OCI-LY1 (cell line): Measurements from ENCODE around the gene SIK3.
A peak's percentile ranks its signal among the peaks of the same experiment; 100 is the strongest.

Experiments
- H2AFZ ChIP-seq: fragments of 200-600 bp; sonication (generic), shearing (Covaris generic); 2 replicates; pipeline ENCODE4 v1.6.0; 2014; ENCODE audit warnings: antibody characterized with exemption, mild to moderate bottlenecking, low read length
- H3F3A ChIP-seq: fragments of 200-600 bp; sonication (generic), shearing (Covaris generic); 2 replicates; pipeline ENCODE4 v1.6.0; 2014; ENCODE audit warnings: mild to moderate bottlenecking, antibody characterized with exemption, low read length, moderate library complexity; ENCODE audit not compliant: insufficient read depth
- H3K27ac ChIP-seq: fragments of 200-600 bp; sonication (generic); 2 replicates; pipeline ENCODE4 v1.5.1; 2014; ENCODE audit warnings: low read length, mixed run types, mild to moderate bottlenecking, low read depth; ENCODE audit not compliant: poor library complexity, severe bottlenecking
- H3K27me3 ChIP-seq: fragments of 200-600 bp; sonication (generic); 2 replicates; pipeline ENCODE4 v1.6.0; 2014; ENCODE audit warnings: antibody characterized with exemption, mild to moderate bottlenecking, low read length, moderate library complexity; ENCODE audit not compliant: insufficient read depth
- H3K36me3 ChIP-seq: fragments of 200-600 bp; sonication (generic); 2 replicates; pipeline ENCODE4 v1.6.1; 2014; ENCODE audit warnings: mild to moderate bottlenecking, antibody characterized with exemption, low read length, moderate library complexity, mixed read lengths; ENCODE audit not compliant: insufficient read depth
- H3K4me1 ChIP-seq: fragments of 200-600 bp; sonication (generic); 2 replicates; pipeline ENCODE4 v1.5.1; 2014; ENCODE audit warnings: mild to moderate bottlenecking, low read length, moderate library complexity; ENCODE audit not compliant: insufficient read depth, severe bottlenecking
- H3K4me2 ChIP-seq: fragments of 200-600 bp; sonication (generic), shearing (Covaris generic); 2 replicates; pipeline ENCODE4 v1.6.1; 2014; ENCODE audit warnings: low read length
- H3K4me3 ChIP-seq: fragments of 200-600 bp; sonication (generic); 2 replicates; pipeline ENCODE4 v1.5.1; 2014; ENCODE audit warnings: low read length, low read depth, mild to moderate bottlenecking, mixed read lengths; ENCODE audit not compliant: poor library complexity, severe bottlenecking
- H3K79me2 ChIP-seq: fragments of 200-600 bp; shearing (Covaris generic); 2 replicates; pipeline ENCODE4 v1.6.1; 2016; ENCODE audit warnings: mixed run types, low read length, mixed read lengths; ENCODE audit not compliant: insufficient read depth
- H3K9ac ChIP-seq: fragments of 200-600 bp; sonication (generic), shearing (Covaris generic); 2 replicates; pipeline ENCODE4 v1.6.1; 2014; ENCODE audit warnings: mild to moderate bottlenecking, low read length, mixed read lengths
- H3K9me2 ChIP-seq: fragments of 200-600 bp; sonication (generic), shearing (Covaris generic); 2 replicates; pipeline ENCODE4 v1.6.1; 2014; ENCODE audit warnings: low read depth, mild to moderate bottlenecking, low read length, mixed read lengths
- H3K9me3 ChIP-seq: fragments of 200-600 bp; shearing (Covaris generic); 2 replicates; pipeline ENCODE4 v1.6.1; 2014; ENCODE audit warnings: low read length, mixed read lengths
- H4K20me1 ChIP-seq: fragments of 200-600 bp; sonication (generic), shearing (Covaris generic); 2 replicates; pipeline ENCODE4 v1.6.0; 2016; ENCODE audit warnings: mild to moderate bottlenecking, low read length; ENCODE audit not compliant: insufficient read depth
- EZH2 ChIP-seq: fragments of 200-600 bp; sonication (generic), shearing (Covaris generic); IDR thresholded peaks from 2 replicates; pipeline ENCODE4 v1.8.0; 2017; ENCODE audit warnings: borderline replicate concordance, mixed run types, mild to moderate bottlenecking, antibody characterized with exemption, low read length, moderate library complexity, mixed read lengths
- TF ChIP-seq, protein P1 (sequence below): fragments of 200-600 bp; sonication (generic), shearing (Covaris generic); IDR thresholded peaks from 2 replicates; pipeline ENCODE4 v1.5.1; 2017; ENCODE audit warnings: mild to moderate bottlenecking, antibody characterized with exemption, low read length, moderate library complexity, mixed read lengths

SIK3 gene

DNA sequence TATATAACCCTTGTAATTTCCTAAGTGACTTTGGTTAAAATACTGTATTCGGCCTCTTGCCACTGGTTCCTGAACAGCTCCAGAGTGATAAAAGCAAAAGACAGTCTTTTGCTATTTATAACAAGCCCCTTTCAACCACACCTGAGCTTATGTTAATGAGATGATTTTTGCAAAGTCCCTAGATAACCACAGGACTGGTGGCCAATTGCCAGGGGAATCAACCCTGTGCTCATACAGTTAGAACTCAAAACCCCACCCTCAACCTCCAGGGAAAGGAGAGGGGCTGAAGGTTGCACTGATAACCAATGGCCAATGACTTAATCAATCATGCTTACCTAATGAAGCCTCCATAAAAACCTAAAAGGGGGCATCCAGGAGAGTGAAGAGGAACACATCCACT is 77.9 kb downstream of the SIK3 start:
- TF ChIP-seq, protein P1, sequence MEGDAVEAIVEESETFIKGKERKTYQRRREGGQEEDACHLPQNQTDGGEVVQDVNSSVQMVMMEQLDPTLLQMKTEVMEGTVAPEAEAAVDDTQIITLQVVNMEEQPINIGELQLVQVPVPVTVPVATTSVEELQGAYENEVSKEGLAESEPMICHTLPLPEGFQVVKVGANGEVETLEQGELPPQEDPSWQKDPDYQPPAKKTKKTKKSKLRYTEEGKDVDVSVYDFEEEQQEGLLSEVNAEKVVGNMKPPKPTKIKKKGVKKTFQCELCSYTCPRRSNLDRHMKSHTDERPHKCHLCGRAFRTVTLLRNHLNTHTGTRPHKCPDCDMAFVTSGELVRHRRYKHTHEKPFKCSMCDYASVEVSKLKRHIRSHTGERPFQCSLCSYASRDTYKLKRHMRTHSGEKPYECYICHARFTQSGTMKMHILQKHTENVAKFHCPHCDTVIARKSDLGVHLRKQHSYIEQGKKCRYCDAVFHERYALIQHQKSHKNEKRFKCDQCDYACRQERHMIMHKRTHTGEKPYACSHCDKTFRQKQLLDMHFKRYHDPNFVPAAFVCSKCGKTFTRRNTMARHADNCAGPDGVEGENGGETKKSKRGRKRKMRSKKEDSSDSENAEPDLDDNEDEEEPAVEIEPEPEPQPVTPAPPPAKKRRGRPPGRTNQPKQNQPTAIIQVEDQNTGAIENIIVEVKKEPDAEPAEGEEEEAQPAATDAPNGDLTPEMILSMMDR, result no peak
- no peak for TF ChIP-seq EZH2
- no peak overlapping the region for H3K9ac ChIP-seq
- no peak overlapping the region for H2AFZ ChIP-seq
- H4K20me1 ChIP-seq, result no peaks in the 10 kb centered on the region
- H3K27ac ChIP-seq, result peak overlapping the region; percentile 26
- H3K9me2 ChIP-seq, result no peaks in the 10 kb centered on the region
- H3K4me1 ChIP-seq, result peaks cover 53% of the 10 kb centered on the region
- no peak overlapping the region for H3K4me2 ChIP-seq
- H3K4me3 ChIP-seq, result no peak overlapping the region
- H3K36me3 ChIP-seq, result no peaks in the 10 kb centered on the region
- H3K27me3 ChIP-seq, result no peaks in the 10 kb centered on the region
- H3K79me2 ChIP-seq, result peaks cover 77% of the 10 kb centered on the region
- H3F3A ChIP-seq, result no peaks in the 10 kb centered on the region; the same call in 1 of the 2 replicates
- H3K9me3 ChIP-seq, result no peaks in the 10 kb centered on the region

DNA sequence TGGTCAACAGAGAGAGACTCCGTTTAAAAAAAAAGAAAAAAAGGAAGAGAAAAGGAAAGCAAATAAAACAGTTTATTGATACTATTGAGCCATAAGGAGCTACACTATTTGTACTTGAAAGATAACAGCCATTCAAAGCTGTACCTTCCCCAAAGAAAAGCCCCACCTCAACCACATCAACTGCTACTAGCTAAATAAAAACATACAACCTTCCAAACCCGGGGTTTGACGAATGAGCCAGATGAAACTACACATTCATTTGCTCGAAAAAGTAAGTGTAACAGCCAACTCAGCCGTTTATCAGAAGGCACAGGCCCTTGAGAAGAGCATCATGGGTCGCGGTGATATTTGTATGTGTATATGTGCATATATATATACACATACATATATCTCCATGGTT is 78.4 kb downstream of the SIK3 start:
- H3K4me2 ChIP-seq, result no peak overlapping the region
- H3K27me3 ChIP-seq, result no peaks in the 10 kb centered on the region
- no peaks in the 10 kb centered on the region for H3K36me3 ChIP-seq
- H2AFZ ChIP-seq, result no peak overlapping the region
- H3K4me3 ChIP-seq, result no peak overlapping the region
- no peak overlapping the region for H3K9ac ChIP-seq
- no peaks in the 10 kb centered on the region; the same call in 1 of the 2 replicates for H3F3A ChIP-seq
- no peaks in the 10 kb centered on the region for H3K9me3 ChIP-seq
- H4K20me1 ChIP-seq, result no peaks in the 10 kb centered on the region
- TF ChIP-seq EZH2, result no peak
- TF ChIP-seq, protein P1, result no peak
- H3K27ac ChIP-seq, result no peak overlapping the region
- H3K9me2 ChIP-seq, result no peaks in the 10 kb centered on the region
- peaks cover 74% of the 10 kb centered on the region for H3K79me2 ChIP-seq
- H3K4me1 ChIP-seq, result peaks cover 49% of the 10 kb centered on the region

DNA sequence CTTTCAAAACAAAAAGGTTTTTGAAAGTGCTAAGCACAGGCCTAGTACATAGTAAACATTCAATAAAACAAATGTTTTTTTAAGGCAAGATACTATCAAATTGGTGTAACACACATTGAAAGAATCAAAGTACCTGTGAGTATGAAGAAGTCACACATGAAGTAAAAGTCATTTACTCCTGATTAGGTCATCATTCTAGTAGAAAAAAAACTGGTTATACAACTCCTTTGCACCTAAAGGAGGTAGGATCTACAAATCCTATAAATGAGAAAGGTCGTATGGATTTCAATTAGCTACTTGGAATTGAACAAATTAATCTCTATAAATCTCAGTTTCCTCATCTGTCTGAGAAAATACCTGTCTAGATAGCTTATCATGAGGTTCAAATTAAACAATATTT is 80.8 kb downstream of the SIK3 start:
- Histone ChIP-seq H3K36me3 (no peaks in the 10 kb centered on the region), H2AFZ (no peak overlapping the region), H3K4me2 (no peak overlapping the region), H3K9me3 (no peaks in the 10 kb centered on the region), H3K9me2 (no peaks in the 10 kb centered on the region), H3K4me1 (peaks cover 28% of the 10 kb centered on the region), H3K27ac (no peak overlapping the region), H3K4me3 (no peak overlapping the region), H3K27me3 (no peaks in the 10 kb centered on the region), H3K9ac (no peak overlapping the region), H4K20me1 (no peaks in the 10 kb centered on the region), H3K79me2 (peaks cover 74% of the 10 kb centered on the region), H3F3A (no peaks in the 10 kb centered on the region; the same call in 1 of the 2 replicates)
- TF ChIP-seq, protein P1, result no peak
- no peak for TF ChIP-seq EZH2
